ENCODE measurements around the gene GLT1D1. TPM values are rescaled to one million over a fixed set of nuclear protein-coding genes. Genes with fewer than 3 reads are reported as not detected.

The GLT1D1 gene
- total RNA-seq, 1 experiment from 2014 or later, result not detected

DNA sequence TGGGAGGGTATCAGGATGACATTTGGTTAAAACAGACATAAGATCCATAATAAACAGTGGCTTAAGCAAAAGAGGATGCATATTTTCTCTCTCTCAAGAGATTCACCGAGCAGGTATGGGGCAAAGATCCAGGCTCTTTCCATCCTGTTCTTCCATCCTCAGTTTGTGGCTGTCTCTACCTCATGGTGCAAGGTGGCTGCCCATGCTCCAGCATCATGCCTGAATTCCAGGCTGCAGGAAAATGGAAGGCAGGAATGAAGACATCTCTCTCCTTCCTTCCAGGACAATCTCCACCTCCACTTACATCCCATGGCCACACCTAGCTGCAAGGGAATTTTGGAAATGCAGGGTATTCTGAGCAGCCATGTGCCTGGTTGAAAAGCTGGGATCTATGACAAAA is 136.0 kb downstream of the GLT1D1 start:
- Histone ChIP-seq H3K9me3 (ENCODE audit: low read length) (no peaks in the 10 kb centered on the region), H2AFZ (ENCODE audit: low read length) (no peak overlapping the region), H3F3A (ENCODE audit: low read length, unreplicated experiment) (no peaks in the 10 kb centered on the region), H3K4me3 (ENCODE audit: low read length) (no peak overlapping the region), H4K20me1 (ENCODE audit: low read length) (no peaks in the 10 kb centered on the region), H3K9me2 (replicated peaks; ENCODE audit: low read length) (no peaks in the 10 kb centered on the region), H3K4me1 (ENCODE audit: insufficient read depth, low read length) (no peaks in the 10 kb centered on the region), H3K4me2 (ENCODE audit: low read length) (no peak overlapping the region), H3K79me2 (ENCODE audit: low read length) (no peaks in the 10 kb centered on the region), H3K9ac (ENCODE audit: low read length) (no peak overlapping the region), H3K36me3 (ENCODE audit: low read depth, low read length) (no peaks in the 10 kb centered on the region), H3K27me3 (ENCODE audit: low read length) (peaks cover 34% of the 10 kb centered on the region), H3K27ac (ENCODE audit: low read length) (no peak overlapping the region)
- ATAC-seq (no peak), DNase-seq (no peak)
- ChIA-PET CTCF (no interaction called here), POLR2A (ENCODE audit: unreplicated experiment) (no interaction called here)
- BruUV-seq (replicated peaks), result no TSS peak
- intact Hi-C loops (cut with micrococcal nuclease), result no loop called here
- TF ChIP-seq EZH2 (IDR thresholded peaks at IDR 0.05; ENCODE audit: low read length, unreplicated experiment) (no peak), EZH2phosphoT487 (IDR thresholded peaks at IDR 0.05; ENCODE audit: borderline replicate concordance, low read length) (no peak)
- TF ChIP-seq, protein P1, sequence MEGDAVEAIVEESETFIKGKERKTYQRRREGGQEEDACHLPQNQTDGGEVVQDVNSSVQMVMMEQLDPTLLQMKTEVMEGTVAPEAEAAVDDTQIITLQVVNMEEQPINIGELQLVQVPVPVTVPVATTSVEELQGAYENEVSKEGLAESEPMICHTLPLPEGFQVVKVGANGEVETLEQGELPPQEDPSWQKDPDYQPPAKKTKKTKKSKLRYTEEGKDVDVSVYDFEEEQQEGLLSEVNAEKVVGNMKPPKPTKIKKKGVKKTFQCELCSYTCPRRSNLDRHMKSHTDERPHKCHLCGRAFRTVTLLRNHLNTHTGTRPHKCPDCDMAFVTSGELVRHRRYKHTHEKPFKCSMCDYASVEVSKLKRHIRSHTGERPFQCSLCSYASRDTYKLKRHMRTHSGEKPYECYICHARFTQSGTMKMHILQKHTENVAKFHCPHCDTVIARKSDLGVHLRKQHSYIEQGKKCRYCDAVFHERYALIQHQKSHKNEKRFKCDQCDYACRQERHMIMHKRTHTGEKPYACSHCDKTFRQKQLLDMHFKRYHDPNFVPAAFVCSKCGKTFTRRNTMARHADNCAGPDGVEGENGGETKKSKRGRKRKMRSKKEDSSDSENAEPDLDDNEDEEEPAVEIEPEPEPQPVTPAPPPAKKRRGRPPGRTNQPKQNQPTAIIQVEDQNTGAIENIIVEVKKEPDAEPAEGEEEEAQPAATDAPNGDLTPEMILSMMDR (conservative IDR thresholded peaks at IDR 0.05; ENCODE audit: low read depth, low read length), result no peak

DNA sequence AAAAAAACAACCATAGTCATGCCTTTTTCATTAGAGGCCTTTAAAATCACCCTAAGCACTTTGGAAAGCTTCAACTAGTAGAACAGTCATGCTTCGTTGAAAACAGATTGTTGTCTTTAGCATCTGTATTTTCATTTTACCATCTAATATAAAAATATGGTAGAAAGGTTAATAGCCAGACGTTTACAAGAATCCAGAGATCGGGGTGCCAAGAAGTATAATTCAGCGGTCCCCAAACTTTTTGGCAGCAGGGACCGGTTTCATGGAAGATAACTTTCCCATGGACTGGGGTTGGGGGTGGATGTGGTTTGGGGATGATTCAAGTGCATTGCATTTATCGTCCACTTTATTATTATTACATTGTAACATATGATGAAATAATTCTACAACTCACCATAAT is 138.4 kb downstream of the GLT1D1 start:
- no peak overlapping the region for H3K4me3 ChIP-seq (ENCODE audit: low read length)
- no peaks in the 10 kb centered on the region for H3F3A ChIP-seq (ENCODE audit: low read length, unreplicated experiment)
- TF ChIP-seq EZH2 (IDR thresholded peaks at IDR 0.05; ENCODE audit: low read length, unreplicated experiment), result no peak
- no peak for TF ChIP-seq EZH2phosphoT487 (IDR thresholded peaks at IDR 0.05; ENCODE audit: borderline replicate concordance, low read length)
- TF ChIP-seq, protein P1 (conservative IDR thresholded peaks at IDR 0.05; ENCODE audit: low read depth, low read length), result no peak
- no peaks in the 10 kb centered on the region for H4K20me1 ChIP-seq (ENCODE audit: low read length)
- ChIA-PET CTCF (no interaction called here), POLR2A (ENCODE audit: unreplicated experiment) (no interaction called here)
- no peak overlapping the region for H2AFZ ChIP-seq (ENCODE audit: low read length)
- H3K36me3 ChIP-seq (ENCODE audit: low read depth, low read length), result no peaks in the 10 kb centered on the region
- intact Hi-C loops (cut with micrococcal nuclease), result no loop called here
- no peaks in the 10 kb centered on the region for H3K9me2 ChIP-seq (replicated peaks; ENCODE audit: low read length)
- no peaks in the 10 kb centered on the region for H3K9me3 ChIP-seq (ENCODE audit: low read length)
- H3K4me2 ChIP-seq (ENCODE audit: low read length), result no peak overlapping the region
- H3K79me2 ChIP-seq (ENCODE audit: low read length), result no peaks in the 10 kb centered on the region
- BruUV-seq (replicated peaks), result no TSS peak
- DNase-seq, result no peak
- no peak overlapping the region for H3K9ac ChIP-seq (ENCODE audit: low read length)
- H3K4me1 ChIP-seq (ENCODE audit: insufficient read depth, low read length), result no peaks in the 10 kb centered on the region
- no peak for ATAC-seq
- H3K27me3 ChIP-seq (ENCODE audit: low read length), result peaks cover 24% of the 10 kb centered on the region; the same call in 1 of the 2 replicates
- no peak overlapping the region for H3K27ac ChIP-seq (ENCODE audit: low read length)

DNA sequence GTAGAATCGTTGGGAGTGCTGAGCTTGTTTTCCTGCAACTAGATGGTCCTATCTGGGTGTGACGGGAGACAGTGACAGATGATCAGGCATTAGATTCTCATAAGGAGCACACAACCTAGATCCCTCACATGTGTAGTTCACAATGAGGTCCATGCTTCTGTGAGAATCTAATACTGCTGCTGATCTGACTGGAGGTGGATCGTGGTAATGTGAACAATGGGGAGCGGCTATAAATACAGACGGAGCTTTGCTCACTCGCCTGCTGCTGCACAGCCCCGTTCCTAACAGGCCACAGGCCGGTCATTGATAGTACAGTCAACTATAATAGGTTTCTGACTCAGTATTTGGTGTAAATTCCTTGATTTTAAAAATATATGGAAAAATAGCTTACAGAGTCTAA is 138.8 kb downstream of the GLT1D1 start:
- TF ChIP-seq, protein P1 (conservative IDR thresholded peaks at IDR 0.05; ENCODE audit: low read depth, low read length), result no peak
- TF ChIP-seq EZH2 (IDR thresholded peaks at IDR 0.05; ENCODE audit: low read length, unreplicated experiment), result no peak
- no peak for TF ChIP-seq EZH2phosphoT487 (IDR thresholded peaks at IDR 0.05; ENCODE audit: borderline replicate concordance, low read length)
- intact Hi-C loops (cut with micrococcal nuclease), result no loop called here
- Histone ChIP-seq H3K79me2 (ENCODE audit: low read length) (no peaks in the 10 kb centered on the region), H3K9me3 (ENCODE audit: low read length) (no peaks in the 10 kb centered on the region), H3K9ac (ENCODE audit: low read length) (no peak overlapping the region), H2AFZ (ENCODE audit: low read length) (no peak overlapping the region), H3K4me1 (ENCODE audit: insufficient read depth, low read length) (no peaks in the 10 kb centered on the region), H3K4me3 (ENCODE audit: low read length) (no peak overlapping the region), H3K4me2 (ENCODE audit: low read length) (no peak overlapping the region), H4K20me1 (ENCODE audit: low read length) (no peaks in the 10 kb centered on the region), H3K36me3 (ENCODE audit: low read depth, low read length) (no peaks in the 10 kb centered on the region), H3K9me2 (replicated peaks; ENCODE audit: low read length) (no peaks in the 10 kb centered on the region), H3K27me3 (ENCODE audit: low read length) (peaks cover 24% of the 10 kb centered on the region; the same call in 1 of the 2 replicates), H3F3A (ENCODE audit: low read length, unreplicated experiment) (no peaks in the 10 kb centered on the region), H3K27ac (ENCODE audit: low read length) (no peak overlapping the region)
- ATAC-seq (no peak), DNase-seq (no peak)
- no TSS peak for BruUV-seq (replicated peaks)
- ChIA-PET CTCF (no interaction called here), POLR2A (ENCODE audit: unreplicated experiment) (no interaction called here)

Measured in PC-3 (cell line).